Karpas-422 (cell line): ENCODE data around the gene ALK. TPM values are rescaled to one million over a fixed set of nuclear protein-coding genes. Genes with fewer than 3 reads are reported as not detected.
A peak's percentile ranks its signal among the peaks of the same experiment; 100 is the strongest.

Experiments used
- DNase-seq: peaks from one replicate; pipeline ENCODE4 v3.0.0-alpha.2; 2015
- H2AFZ ChIP-seq: fragments of 200-600 bp; sonication (generic); 2 replicates; pipeline ENCODE4 v1.6.1; 2014; ENCODE audit warnings: antibody characterized with exemption, low read length, mixed read lengths
- H3K27ac ChIP-seq: fragments of 200-600 bp; sonication (generic); 2 replicates; pipeline ENCODE4 v1.5.1; 2014; ENCODE audit warnings: mild to moderate bottlenecking, low read length, moderate library complexity
- H3K27me3 ChIP-seq: fragments of 200-600 bp; sonication (generic); 2 replicates; pipeline ENCODE4 v1.6.1; 2014; ENCODE audit warnings: low read length, mixed read lengths
- H3K36me3 ChIP-seq: fragments of 200-600 bp; sonication (generic); 2 replicates; pipeline ENCODE4 v1.6.1; 2014; ENCODE audit warnings: low read length, mixed read lengths; ENCODE audit not compliant: insufficient read depth
- H3K4me1 ChIP-seq: fragments of 200-600 bp; sonication (generic); 2 replicates; pipeline ENCODE4 v1.6.1; 2014; ENCODE audit warnings: mild to moderate bottlenecking, low read length, mixed read lengths
- H3K4me2 ChIP-seq: fragments of 200-600 bp; sonication (generic); 2 replicates; pipeline ENCODE4 v1.6.1; 2014; ENCODE audit warnings: low read length, low read depth, mild to moderate bottlenecking; ENCODE audit not compliant: poor library complexity, severe bottlenecking
- H3K4me3 ChIP-seq: fragments of 200-600 bp; sonication (generic); 2 replicates; pipeline ENCODE4 v1.5.1; 2014; ENCODE audit warnings: mild to moderate bottlenecking, antibody characterized with exemption, low read length, mixed read lengths
- H3K79me2 ChIP-seq: fragments of 200-600 bp; sonication (generic); 2 replicates; pipeline ENCODE4 v1.6.1; 2014; ENCODE audit warnings: mild to moderate bottlenecking, low read length, mixed read lengths
- H3K9ac ChIP-seq: fragments of 200-600 bp; sonication (generic); 2 replicates; pipeline ENCODE4 v1.6.0; 2014; ENCODE audit warnings: low read length
- H3K9me2 ChIP-seq: fragments of 200-600 bp; sonication (generic), shearing (Covaris generic); replicated peaks from 2 replicates; pipeline ENCODE4 v1.6.0; 2014; ENCODE audit warnings: mild to moderate bottlenecking, low read length, moderate library complexity; ENCODE audit not compliant: insufficient read depth
- H3K9me3 ChIP-seq: fragments of 300-700, 200-600 bp; sonication (generic); 2 replicates; pipeline ENCODE4 v1.6.1; 2014; ENCODE audit warnings: low read length, mixed read lengths
- H4K20me1 ChIP-seq: fragments of 200-600 bp; sonication (generic); 2 replicates; pipeline ENCODE4 v1.6.1; 2014; ENCODE audit warnings: mild to moderate bottlenecking, antibody characterized with exemption, low read length, low read depth; ENCODE audit not compliant: insufficient read depth
- total RNA-seq: library from RNA; depleted of rRNA; stranded (reverse); fragments of >200 nt; shearing (Covaris generic); gene quantifications from 2 replicates; pipeline ENCODE4 v1.2.3, GENCODE V29; 2014; ENCODE audit warnings: low replicate concordance

ALK gene
- total RNA-seq, 1 experiment from 2014 or later = not detected

DNA sequence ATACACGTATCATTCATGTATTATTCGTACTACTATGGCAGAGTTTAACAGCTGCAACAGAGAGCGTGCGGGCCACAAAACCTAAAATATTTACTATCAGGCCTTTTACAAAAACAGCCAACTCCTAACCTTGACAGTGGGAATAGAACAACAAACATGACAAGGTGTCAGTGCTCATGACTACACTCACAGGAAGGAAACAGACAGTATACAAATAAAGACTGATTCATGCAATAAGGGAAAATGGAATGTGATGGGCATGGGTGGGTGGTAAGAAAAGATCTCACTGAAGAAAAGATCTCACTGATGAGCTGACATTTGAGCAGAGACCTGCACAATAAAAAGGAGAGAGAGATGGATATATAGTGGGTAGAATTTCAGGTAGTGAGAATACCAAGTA lies 347.8 kb downstream of the ALK start:
- Histone ChIP-seq H3K9me3 (no peaks in the 10 kb centered on the region), H2AFZ (no peak overlapping the region), H3K4me3 (no peak overlapping the region)

DNA sequence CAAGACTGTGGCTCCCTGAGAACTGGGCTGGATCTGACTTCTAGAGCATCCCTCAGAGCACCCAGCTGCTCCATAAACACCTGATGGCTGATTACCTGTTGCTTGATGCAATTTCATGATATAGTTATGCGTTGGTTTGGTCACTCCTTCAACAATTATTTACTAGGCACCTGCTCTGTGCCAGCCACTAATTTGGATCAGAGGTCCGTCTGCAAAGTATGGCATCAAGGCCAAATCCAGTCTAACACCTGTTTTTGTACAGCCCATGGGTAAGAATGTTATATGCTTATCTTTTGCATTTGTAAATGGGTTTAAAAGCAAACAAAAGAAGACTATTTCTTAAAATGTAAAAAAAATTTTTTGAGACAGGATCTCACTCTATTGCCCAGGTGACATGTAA lies 348.2 kb downstream of the ALK start:
- Histone ChIP-seq H3K9me3 (no peaks in the 10 kb centered on the region), H3K27me3 (no peaks in the 10 kb centered on the region), H3K36me3 (no peaks in the 10 kb centered on the region), H2AFZ (no peak overlapping the region), H3K27ac (no peak overlapping the region), H3K9ac (no peak overlapping the region), H3K4me3 (no peak overlapping the region), H3K79me2 (no peaks in the 10 kb centered on the region), H3K4me2 (no peak overlapping the region), H4K20me1 (no peaks in the 10 kb centered on the region), H3K4me1 (peaks cover 51% of the 10 kb centered on the region), H3K9me2 (no peaks in the 10 kb centered on the region)
- DNase-seq = no peak

More for the DNA sequence above, 347.8 kb downstream of the ALK start:
- H3K79me2 ChIP-seq = no peaks in the 10 kb centered on the region
- no peak overlapping the region for H3K9ac ChIP-seq
- H3K4me1 ChIP-seq = peaks cover 51% of the 10 kb centered on the region
- H3K9me2 ChIP-seq = no peaks in the 10 kb centered on the region
- H4K20me1 ChIP-seq = no peaks in the 10 kb centered on the region
- H3K27ac ChIP-seq = no peak overlapping the region
- H3K36me3 ChIP-seq = no peaks in the 10 kb centered on the region
- DNase-seq = no peak
- H3K27me3 ChIP-seq = no peaks in the 10 kb centered on the region
- no peak overlapping the region for H3K4me2 ChIP-seq

- no peaks in the 10 kb centered on the region for H3K36me3 ChIP-seq
- no peak for DNase-seq
- H3K4me1 ChIP-seq = peaks cover 37% of the 10 kb centered on the region
- H3K9me2 ChIP-seq = no peaks in the 10 kb centered on the region
- no peaks in the 10 kb centered on the region for H3K9me3 ChIP-seq
- no peak overlapping the region for H3K4me3 ChIP-seq
- no peaks in the 10 kb centered on the region for H3K27me3 ChIP-seq
- H3K9ac ChIP-seq = no peak overlapping the region
- no peaks in the 10 kb centered on the region for H3K79me2 ChIP-seq
- H2AFZ ChIP-seq = no peak overlapping the region
- no peak overlapping the region for H3K27ac ChIP-seq
- no peaks in the 10 kb centered on the region for H4K20me1 ChIP-seq
- H3K4me2 ChIP-seq = no peak overlapping the region
Measured at GRCh38 chr2:29570539-29570938, 350.8 kb downstream of the ALK start.

DNA sequence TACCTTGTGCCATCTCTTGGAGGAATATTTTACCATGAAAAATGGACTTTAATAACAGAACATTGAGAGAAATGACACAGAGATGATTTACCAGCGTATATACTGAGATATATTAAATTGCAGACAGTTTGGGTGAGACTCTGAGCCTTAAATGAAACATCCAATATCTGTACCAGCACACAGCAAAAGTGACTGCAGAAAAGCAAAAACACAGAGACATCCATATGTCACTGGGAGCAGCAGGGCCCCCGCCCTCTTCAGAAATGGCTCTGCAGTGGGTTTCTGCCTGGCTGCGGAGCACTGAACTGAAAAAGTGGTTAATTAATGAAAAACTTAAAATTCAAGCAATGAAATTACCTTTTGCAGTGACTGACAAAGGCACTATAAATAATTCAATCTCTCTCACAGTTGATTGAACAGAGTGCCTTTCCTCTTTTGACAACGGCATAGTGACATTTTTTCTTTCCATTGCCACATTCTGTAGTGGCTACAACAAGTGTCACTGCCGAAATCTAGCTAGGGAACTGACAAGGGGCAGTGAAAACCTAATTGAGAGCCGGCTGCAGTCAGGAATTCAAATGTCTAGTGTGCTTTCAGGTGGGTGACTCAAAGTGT lies 353.4 kb downstream of the ALK start:
- peak overlapping the region; percentile 33 for H3K4me2 ChIP-seq
- H3K9me2 ChIP-seq = no peaks in the 10 kb centered on the region
- H3K9me3 ChIP-seq = no peaks in the 10 kb centered on the region
- peak; percentile 71 for DNase-seq
- H3K36me3 ChIP-seq = no peaks in the 10 kb centered on the region
- no peak overlapping the region for H2AFZ ChIP-seq
- H3K27me3 ChIP-seq = no peaks in the 10 kb centered on the region; the same call in 1 of the 2 replicates
- peaks cover 24% of the 10 kb centered on the region for H3K4me1 ChIP-seq
- H3K9ac ChIP-seq = no peak overlapping the region
- H3K27ac ChIP-seq = no peak overlapping the region
- no peaks in the 10 kb centered on the region for H4K20me1 ChIP-seq
- no peaks in the 10 kb centered on the region for H3K79me2 ChIP-seq
- H3K4me3 ChIP-seq = peak overlapping the region; percentile 18; the same call in 1 of the 2 replicates

- H2AFZ ChIP-seq = no peak overlapping the region
- no peaks in the 10 kb centered on the region for H3K9me3 ChIP-seq
- H3K27me3 ChIP-seq = no peaks in the 10 kb centered on the region; the same call in 1 of the 2 replicates
- H3K4me3 ChIP-seq = no peak overlapping the region
- H3K27ac ChIP-seq = no peak overlapping the region
- no peak for DNase-seq
- H3K9me2 ChIP-seq = no peaks in the 10 kb centered on the region
- H3K4me1 ChIP-seq = peaks cover 25% of the 10 kb centered on the region
- no peak overlapping the region for H3K9ac ChIP-seq
- no peak overlapping the region for H3K4me2 ChIP-seq
- no peaks in the 10 kb centered on the region for H4K20me1 ChIP-seq
- H3K36me3 ChIP-seq = no peaks in the 10 kb centered on the region
- H3K79me2 ChIP-seq = no peaks in the 10 kb centered on the region
Measured at GRCh38 chr2:29563697-29564096, 357.7 kb downstream of the ALK start.

- Histone ChIP-seq H3K9me2 (no peaks in the 10 kb centered on the region), H2AFZ (no peak overlapping the region), H3K9me3 (no peaks in the 10 kb centered on the region), H3K4me2 (no peak overlapping the region), H3K4me1 (peaks cover 17% of the 10 kb centered on the region), H3K27ac (no peak overlapping the region), H3K36me3 (no peaks in the 10 kb centered on the region), H3K4me3 (no peak overlapping the region), H3K79me2 (no peaks in the 10 kb centered on the region), H3K27me3 (no peaks in the 10 kb centered on the region; the same call in 1 of the 2 replicates), H4K20me1 (no peaks in the 10 kb centered on the region), H3K9ac (no peak overlapping the region)
- DNase-seq = no peak
Measured at GRCh38 chr2:29562896-29563295, 358.5 kb downstream of the ALK start.

GRCh38 chr2:29562319-29562718 lies 359.1 kb downstream of the ALK start:
- no peaks in the 10 kb centered on the region for H3K36me3 ChIP-seq
- H2AFZ ChIP-seq = no peak overlapping the region
- H3K4me3 ChIP-seq = no peak overlapping the region
- H3K79me2 ChIP-seq = no peaks in the 10 kb centered on the region
- H4K20me1 ChIP-seq = no peaks in the 10 kb centered on the region
- DNase-seq = no peak
- no peaks in the 10 kb centered on the region; the same call in 1 of the 2 replicates for H3K27me3 ChIP-seq
- no peak overlapping the region for H3K9ac ChIP-seq
- peaks cover 11% of the 10 kb centered on the region for H3K4me1 ChIP-seq
- H3K9me3 ChIP-seq = no peaks in the 10 kb centered on the region
- H3K27ac ChIP-seq = no peak overlapping the region
- no peak overlapping the region for H3K4me2 ChIP-seq
- no peaks in the 10 kb centered on the region for H3K9me2 ChIP-seq

GRCh38 chr2:29561628-29562027 lies 359.8 kb downstream of the ALK start:
- Histone ChIP-seq H3K36me3 (no peaks in the 10 kb centered on the region), H4K20me1 (no peaks in the 10 kb centered on the region), H3K9me2 (no peaks in the 10 kb centered on the region), H3K4me2 (no peak overlapping the region), H3K27me3 (no peaks in the 10 kb centered on the region; the same call in 1 of the 2 replicates), H3K9me3 (no peaks in the 10 kb centered on the region), H3K4me1 (peaks cover 7% of the 10 kb centered on the region), H3K4me3 (no peak overlapping the region), H3K79me2 (no peaks in the 10 kb centered on the region), H3K9ac (no peak overlapping the region), H3K27ac (no peak overlapping the region), H2AFZ (no peak overlapping the region)
- DNase-seq = no peak
